ENCODE measurements around the gene TLCD5.

The TLCD5 gene

DNA sequence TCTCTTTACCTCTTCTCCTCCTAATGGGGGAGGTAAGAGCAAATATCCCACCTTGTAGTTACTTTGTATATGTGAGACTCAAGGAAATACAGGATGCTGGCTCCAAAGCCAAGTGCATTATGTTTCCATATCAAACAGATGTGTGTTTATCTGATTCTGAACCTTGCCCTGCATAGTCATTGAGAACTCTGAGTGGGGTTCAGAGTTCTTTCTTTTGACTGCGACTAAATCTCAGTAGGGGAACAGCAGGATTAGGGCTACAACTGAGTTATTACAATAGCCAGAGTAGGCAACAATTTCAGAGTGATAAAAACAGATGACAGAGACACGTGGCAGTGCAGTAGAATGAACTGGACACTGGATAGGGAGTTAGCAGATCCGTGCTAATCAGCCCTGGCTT lies 34.1 kb upstream of the TLCD5 start:
- Histone ChIP-seq H3K4me1 (ENCODE audit: control insufficient read depth, insufficient read depth, low read length) (no peaks in the 10 kb centered on the region), H3K27ac (ENCODE audit: extremely low read depth, low read depth, low read length) (no peak overlapping the region), H3K36me3 (ENCODE audit: control insufficient read depth in 2 of 2, insufficient read depth in 1 of 2, low read length in 2 of 2) (no peaks in the 10 kb centered on the region), H3K9me3 (ENCODE audit: control insufficient read depth, insufficient read depth, low read depth, low read length) (no peaks in the 10 kb centered on the region), H3K4me3 (ENCODE audit: low read depth, low read length) (no peak overlapping the region)
- ChIA-PET POLR2A (no interaction called here), CTCF (interaction anchor here (0.5 to 4.5 kb wide), 4 partner anchors 9 to 113 kb away, joined by 3 to 29 read pairs (median 3); no protein-coding TSS in a partner anchor)
- no peak for TF ChIP-seq ZNF184 (tag by site-specific recombination; IDR thresholded peaks at IDR 0.05)
- TF ChIP-seq, protein P1, sequence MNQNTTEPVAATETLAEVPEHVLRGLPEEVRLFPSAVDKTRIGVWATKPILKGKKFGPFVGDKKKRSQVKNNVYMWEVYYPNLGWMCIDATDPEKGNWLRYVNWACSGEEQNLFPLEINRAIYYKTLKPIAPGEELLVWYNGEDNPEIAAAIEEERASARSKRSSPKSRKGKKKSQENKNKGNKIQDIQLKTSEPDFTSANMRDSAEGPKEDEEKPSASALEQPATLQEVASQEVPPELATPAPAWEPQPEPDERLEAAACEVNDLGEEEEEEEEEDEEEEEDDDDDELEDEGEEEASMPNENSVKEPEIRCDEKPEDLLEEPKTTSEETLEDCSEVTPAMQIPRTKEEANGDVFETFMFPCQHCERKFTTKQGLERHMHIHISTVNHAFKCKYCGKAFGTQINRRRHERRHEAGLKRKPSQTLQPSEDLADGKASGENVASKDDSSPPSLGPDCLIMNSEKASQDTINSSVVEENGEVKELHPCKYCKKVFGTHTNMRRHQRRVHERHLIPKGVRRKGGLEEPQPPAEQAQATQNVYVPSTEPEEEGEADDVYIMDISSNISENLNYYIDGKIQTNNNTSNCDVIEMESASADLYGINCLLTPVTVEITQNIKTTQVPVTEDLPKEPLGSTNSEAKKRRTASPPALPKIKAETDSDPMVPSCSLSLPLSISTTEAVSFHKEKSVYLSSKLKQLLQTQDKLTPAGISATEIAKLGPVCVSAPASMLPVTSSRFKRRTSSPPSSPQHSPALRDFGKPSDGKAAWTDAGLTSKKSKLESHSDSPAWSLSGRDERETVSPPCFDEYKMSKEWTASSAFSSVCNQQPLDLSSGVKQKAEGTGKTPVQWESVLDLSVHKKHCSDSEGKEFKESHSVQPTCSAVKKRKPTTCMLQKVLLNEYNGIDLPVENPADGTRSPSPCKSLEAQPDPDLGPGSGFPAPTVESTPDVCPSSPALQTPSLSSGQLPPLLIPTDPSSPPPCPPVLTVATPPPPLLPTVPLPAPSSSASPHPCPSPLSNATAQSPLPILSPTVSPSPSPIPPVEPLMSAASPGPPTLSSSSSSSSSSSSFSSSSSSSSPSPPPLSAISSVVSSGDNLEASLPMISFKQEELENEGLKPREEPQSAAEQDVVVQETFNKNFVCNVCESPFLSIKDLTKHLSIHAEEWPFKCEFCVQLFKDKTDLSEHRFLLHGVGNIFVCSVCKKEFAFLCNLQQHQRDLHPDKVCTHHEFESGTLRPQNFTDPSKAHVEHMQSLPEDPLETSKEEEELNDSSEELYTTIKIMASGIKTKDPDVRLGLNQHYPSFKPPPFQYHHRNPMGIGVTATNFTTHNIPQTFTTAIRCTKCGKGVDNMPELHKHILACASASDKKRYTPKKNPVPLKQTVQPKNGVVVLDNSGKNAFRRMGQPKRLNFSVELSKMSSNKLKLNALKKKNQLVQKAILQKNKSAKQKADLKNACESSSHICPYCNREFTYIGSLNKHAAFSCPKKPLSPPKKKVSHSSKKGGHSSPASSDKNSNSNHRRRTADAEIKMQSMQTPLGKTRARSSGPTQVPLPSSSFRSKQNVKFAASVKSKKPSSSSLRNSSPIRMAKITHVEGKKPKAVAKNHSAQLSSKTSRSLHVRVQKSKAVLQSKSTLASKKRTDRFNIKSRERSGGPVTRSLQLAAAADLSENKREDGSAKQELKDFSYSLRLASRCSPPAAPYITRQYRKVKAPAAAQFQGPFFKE (tag by site-specific recombination; IDR thresholded peaks at IDR 0.05; ENCODE audit: borderline replicate concordance): no peak
- TF ChIP-seq GLIS1 (tag by site-specific recombination; IDR thresholded peaks at IDR 0.05): peak; percentile 47
- no peak for TF ChIP-seq ZNF514 (tag by site-specific recombination; IDR thresholded peaks at IDR 0.05)
- TF ChIP-seq, protein P2, sequence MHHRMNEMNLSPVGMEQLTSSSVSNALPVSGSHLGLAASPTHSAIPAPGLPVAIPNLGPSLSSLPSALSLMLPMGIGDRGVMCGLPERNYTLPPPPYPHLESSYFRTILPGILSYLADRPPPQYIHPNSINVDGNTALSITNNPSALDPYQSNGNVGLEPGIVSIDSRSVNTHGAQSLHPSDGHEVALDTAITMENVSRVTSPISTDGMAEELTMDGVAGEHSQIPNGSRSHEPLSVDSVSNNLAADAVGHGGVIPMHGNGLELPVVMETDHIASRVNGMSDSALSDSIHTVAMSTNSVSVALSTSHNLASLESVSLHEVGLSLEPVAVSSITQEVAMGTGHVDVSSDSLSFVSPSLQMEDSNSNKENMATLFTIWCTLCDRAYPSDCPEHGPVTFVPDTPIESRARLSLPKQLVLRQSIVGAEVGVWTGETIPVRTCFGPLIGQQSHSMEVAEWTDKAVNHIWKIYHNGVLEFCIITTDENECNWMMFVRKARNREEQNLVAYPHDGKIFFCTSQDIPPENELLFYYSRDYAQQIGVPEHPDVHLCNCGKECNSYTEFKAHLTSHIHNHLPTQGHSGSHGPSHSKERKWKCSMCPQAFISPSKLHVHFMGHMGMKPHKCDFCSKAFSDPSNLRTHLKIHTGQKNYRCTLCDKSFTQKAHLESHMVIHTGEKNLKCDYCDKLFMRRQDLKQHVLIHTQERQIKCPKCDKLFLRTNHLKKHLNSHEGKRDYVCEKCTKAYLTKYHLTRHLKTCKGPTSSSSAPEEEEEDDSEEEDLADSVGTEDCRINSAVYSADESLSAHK (tag by site-specific recombination; IDR thresholded peaks at IDR 0.05): no peak
- no peak for TF ChIP-seq ZNF561 (tag by site-specific recombination; IDR thresholded peaks at IDR 0.05; ENCODE audit: borderline replicate concordance)

DNA sequence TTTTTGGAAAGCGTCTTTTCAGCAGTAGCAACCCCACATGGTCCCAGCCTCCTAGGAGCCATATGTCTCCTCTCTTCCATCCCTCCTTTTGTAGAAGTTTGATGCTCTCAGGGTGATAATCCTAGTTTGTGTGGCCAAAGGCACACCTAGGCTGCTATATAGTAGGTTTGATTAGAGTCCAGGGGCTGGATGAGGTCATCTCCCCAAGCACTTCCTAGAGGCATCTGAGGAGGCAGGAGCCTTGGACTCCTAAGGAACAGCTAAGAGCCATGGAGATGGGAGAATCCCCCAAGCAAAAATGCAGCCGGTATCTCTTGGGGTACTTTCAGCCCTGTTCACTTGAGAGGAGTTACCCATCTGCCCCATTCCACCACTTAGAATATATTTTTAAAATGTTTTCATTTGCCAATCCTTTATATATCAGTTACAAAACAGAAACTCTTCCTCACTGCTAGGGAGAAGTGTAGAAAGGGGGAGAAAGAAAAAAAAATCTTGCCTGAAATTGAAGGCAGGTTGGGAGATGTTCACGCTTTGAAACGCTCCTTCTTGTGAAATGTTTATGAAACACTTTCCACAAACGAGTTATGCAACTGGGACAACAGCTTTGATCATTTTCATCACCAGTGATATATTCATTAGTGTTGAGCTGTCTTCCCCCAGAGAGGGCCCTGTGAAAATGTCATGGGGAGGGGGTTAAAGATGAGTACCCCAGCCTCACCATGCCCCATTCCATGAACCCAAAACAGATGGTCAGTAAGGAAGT lies 31.9 kb upstream of the TLCD5 start:
- Histone ChIP-seq H3K4me1 (ENCODE audit: control insufficient read depth, insufficient read depth, low read length) (no peaks in the 10 kb centered on the region), H3K27ac (ENCODE audit: extremely low read depth, low read depth, low read length) (no peak overlapping the region), H3K36me3 (ENCODE audit: control insufficient read depth in 2 of 2, insufficient read depth in 1 of 2, low read length in 2 of 2) (no peaks in the 10 kb centered on the region), H3K9me3 (ENCODE audit: control insufficient read depth, insufficient read depth, low read depth, low read length) (no peaks in the 10 kb centered on the region), H3K4me3 (ENCODE audit: low read depth, low read length) (no peak overlapping the region)
- ChIA-PET CTCF (interaction anchor here (0.6 to 14.7 kb wide), 6 partner anchors 9 to 60 kb away, joined by 3 to 349 read pairs (median 3); no protein-coding TSS in a partner anchor), POLR2A (no interaction called here)
- TF ChIP-seq ZNF335 (tag by site-specific recombination; conservative IDR thresholded peaks at IDR 0.05) (0 out of 2 replicates have a peak, but pooled peaks have one; percentile 15), ZBTB8A (tag by site-specific recombination; IDR thresholded peaks at IDR 0.05) (no peak)

DNA sequence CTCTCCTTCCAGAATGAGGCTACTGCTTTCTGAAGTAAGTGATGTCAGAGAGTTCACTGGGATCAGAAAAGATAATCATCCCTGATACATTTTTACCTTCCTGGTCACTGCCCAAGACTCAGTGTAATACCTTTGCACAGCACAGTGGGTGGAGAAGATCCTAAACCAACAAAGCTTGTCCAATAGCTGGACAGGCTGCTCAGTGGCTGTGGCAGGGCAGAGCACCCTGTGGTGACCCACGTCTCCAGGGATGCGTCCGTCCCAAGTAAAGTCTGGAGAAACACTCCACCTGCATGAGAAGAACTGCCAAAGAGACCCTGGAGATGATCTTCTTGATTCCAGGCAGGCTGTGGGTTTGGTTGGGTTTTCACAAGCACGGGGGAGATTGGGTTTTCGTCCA lies 31.0 kb upstream of the TLCD5 start:
- no peaks in the 10 kb centered on the region for H3K36me3 ChIP-seq (ENCODE audit: control insufficient read depth in 2 of 2, insufficient read depth in 1 of 2, low read length in 2 of 2)
- no peaks in the 10 kb centered on the region for H3K4me1 ChIP-seq (ENCODE audit: control insufficient read depth, insufficient read depth, low read length)
- ChIA-PET CTCF (interaction anchor here (0.7 to 14.7 kb wide), 5 partner anchors 8 to 61 kb away, joined by 3 to 349 read pairs (median 3); no protein-coding TSS in a partner anchor), POLR2A (no interaction called here)
- H3K27ac ChIP-seq (ENCODE audit: extremely low read depth, low read depth, low read length): no peak overlapping the region
- TF ChIP-seq ZNF133 (tag by site-specific recombination; IDR thresholded peaks at IDR 0.05): no peak
- TF ChIP-seq ZBTB7A (tag by site-specific recombination; IDR thresholded peaks at IDR 0.05; ENCODE audit: low read depth): no peak
- TF ChIP-seq, protein P3, sequence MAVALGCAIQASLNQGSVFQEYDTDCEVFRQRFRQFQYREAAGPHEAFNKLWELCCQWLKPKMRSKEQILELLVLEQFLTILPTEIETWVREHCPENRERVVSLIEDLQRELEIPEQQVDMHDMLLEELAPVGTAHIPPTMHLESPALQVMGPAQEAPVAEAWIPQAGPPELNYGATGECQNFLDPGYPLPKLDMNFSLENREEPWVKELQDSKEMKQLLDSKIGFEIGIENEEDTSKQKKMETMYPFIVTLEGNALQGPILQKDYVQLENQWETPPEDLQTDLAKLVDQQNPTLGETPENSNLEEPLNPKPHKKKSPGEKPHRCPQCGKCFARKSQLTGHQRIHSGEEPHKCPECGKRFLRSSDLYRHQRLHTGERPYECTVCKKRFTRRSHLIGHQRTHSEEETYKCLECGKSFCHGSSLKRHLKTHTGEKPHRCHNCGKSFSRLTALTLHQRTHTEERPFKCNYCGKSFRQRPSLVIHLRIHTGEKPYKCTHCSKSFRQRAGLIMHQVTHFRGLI (tag by site-specific recombination; IDR thresholded peaks at IDR 0.05): no peak
- no peak for TF ChIP-seq ZSCAN30 (tag by site-specific recombination; IDR thresholded peaks at IDR 0.05)
- TF ChIP-seq, protein P4, sequence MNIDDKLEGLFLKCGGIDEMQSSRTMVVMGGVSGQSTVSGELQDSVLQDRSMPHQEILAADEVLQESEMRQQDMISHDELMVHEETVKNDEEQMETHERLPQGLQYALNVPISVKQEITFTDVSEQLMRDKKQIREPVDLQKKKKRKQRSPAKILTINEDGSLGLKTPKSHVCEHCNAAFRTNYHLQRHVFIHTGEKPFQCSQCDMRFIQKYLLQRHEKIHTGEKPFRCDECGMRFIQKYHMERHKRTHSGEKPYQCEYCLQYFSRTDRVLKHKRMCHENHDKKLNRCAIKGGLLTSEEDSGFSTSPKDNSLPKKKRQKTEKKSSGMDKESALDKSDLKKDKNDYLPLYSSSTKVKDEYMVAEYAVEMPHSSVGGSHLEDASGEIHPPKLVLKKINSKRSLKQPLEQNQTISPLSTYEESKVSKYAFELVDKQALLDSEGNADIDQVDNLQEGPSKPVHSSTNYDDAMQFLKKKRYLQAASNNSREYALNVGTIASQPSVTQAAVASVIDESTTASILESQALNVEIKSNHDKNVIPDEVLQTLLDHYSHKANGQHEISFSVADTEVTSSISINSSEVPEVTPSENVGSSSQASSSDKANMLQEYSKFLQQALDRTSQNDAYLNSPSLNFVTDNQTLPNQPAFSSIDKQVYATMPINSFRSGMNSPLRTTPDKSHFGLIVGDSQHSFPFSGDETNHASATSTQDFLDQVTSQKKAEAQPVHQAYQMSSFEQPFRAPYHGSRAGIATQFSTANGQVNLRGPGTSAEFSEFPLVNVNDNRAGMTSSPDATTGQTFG (tag by site-specific recombination; IDR thresholded peaks at IDR 0.05; ENCODE audit: borderline replicate concordance): no peak
- no peak for TF ChIP-seq ZNF747 (tag by site-specific recombination; IDR thresholded peaks at IDR 0.05)
- H3K4me3 ChIP-seq (ENCODE audit: low read depth, low read length): no peak overlapping the region
- no peaks in the 10 kb centered on the region for H3K9me3 ChIP-seq (ENCODE audit: control insufficient read depth, insufficient read depth, low read depth, low read length)

All from HEK293 (cell line).